MCF 10A (cell line): ENCODE data around the gene VCAM1. TPM values are rescaled to one million over a fixed set of nuclear protein-coding genes. Genes with fewer than 3 reads are reported as not detected.

ENCODE experiments used
- BruUV-seq: library from RNA; stranded (reverse); fragments of 400-500 nt; replicated peaks from 2 replicates; lab custom pipeline; 2021; lab: Mats Ljungman, UMichigan
- CTCF ChIA-PET: fragments of 300-600 bp; sonication (Branson Sonifier 250); formaldehyde crosslinking; extraction: SDS; loops from one replicate; lab custom pipeline; 2021; ENCODE audit warnings: antibody characterized with exemption, inconsistent platforms; lab: Yijun Ruan, JAX
- POLR2A ChIA-PET: fragments of 300-600, 350-650 bp; sonication (Branson Sonifier 250); formaldehyde crosslinking; extraction: SDS; loops from one replicate; lab custom pipeline; 2020; ENCODE audit warnings: antibody characterized with exemption, inconsistent platforms; lab: Yijun Ruan, JAX
- DNase-seq: peaks from one replicate; pipeline ENCODE4 v3.0.0-alpha.2; 2018; ENCODE audit not compliant: unreplicated experiment
- H3K27ac Mint-ChIP-seq: one replicate; pipeline ENCODE4 v1.8.0; 2022; ENCODE audit warnings: mild to moderate bottlenecking, low read depth, mixed read lengths; ENCODE audit not compliant: unreplicated experiment
- H3K27me3 Mint-ChIP-seq: one replicate; pipeline ENCODE4 v1.8.0; 2022; ENCODE audit warnings: mixed read lengths; ENCODE audit not compliant: insufficient read depth, unreplicated experiment
- H3K36me3 Mint-ChIP-seq: one replicate; pipeline ENCODE4 v1.8.0; 2022; ENCODE audit warnings: mild to moderate bottlenecking, moderate library complexity, mixed read lengths; ENCODE audit not compliant: insufficient read depth, unreplicated experiment
- H3K4me1 Mint-ChIP-seq: one replicate; pipeline ENCODE4 v1.8.0; 2022; ENCODE audit warnings: mixed read lengths; ENCODE audit not compliant: insufficient read depth, unreplicated experiment
- H3K4me3 Mint-ChIP-seq: one replicate; pipeline ENCODE4 v1.8.0; 2022; ENCODE audit warnings: mild to moderate bottlenecking, moderate library complexity, mixed read lengths; ENCODE audit not compliant: unreplicated experiment
- H3K9me3 Mint-ChIP-seq: one replicate; pipeline ENCODE4 v1.8.0; 2022; ENCODE audit warnings: mixed read lengths; ENCODE audit not compliant: unreplicated experiment
- intact Hi-C: fragments of 100-400 bp; cut with micrococcal nuclease; formaldehyde crosslinking; loops from 2 replicates; pipeline ENCODE4 v1.14.1; 2022
- total RNA-seq: library from RNA; stranded (reverse); gene quantifications from 2 replicates; pipeline ENCODE4 v1.2.3, GENCODE V29; 2022
- TF ChIP-seq, protein P1 (sequence below): fragments of 200-600 bp; IDR thresholded peaks from one replicate; pipeline ENCODE4 v1.8.0; 2022; ENCODE audit warnings: antibody characterized with exemption, mild to moderate bottlenecking; ENCODE audit not compliant: unreplicated experiment

Gene VCAM1
- total RNA-seq, 1 experiment from 2014 or later, result not detected

DNA sequence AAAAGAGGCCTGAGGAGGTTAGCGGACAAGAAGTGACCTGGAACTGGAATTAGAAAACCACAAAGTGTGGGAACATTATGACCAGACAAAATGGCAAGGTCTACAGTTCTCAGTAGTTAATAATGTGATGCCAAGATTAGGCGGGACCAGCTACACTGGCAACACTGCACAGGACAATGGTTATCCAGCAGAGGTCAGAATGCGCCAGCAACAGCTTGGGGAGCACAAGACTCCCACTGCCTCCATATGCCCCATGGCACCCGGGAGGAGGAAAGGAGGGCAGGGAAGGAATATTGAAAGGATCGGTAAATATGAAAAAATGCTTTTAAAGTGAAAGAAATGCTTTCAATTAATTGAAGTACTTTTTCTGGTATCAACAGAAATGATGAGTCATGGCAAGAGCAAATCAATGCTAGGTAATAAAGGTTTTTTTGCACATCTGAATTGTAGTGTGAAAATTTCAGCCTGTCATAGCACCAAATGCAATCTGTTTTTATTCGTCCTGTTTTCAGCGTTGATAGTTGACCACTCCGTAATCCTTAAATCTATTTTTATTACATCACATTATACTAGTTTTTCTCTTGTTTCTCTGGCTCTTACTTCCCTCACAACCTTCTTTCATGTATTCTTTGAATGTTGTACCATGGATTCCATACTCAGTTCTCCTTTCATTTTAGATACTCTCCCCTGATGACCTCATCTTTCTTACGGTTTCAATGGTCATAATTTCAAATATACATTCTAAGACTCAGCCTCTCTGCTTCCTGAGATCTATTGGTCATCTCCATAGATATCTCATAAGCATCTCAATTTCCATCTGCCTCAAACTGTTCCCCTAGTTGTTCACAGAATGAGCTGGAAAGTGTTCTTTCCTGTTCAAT is 30.7 kb downstream of the VCAM1 start:
- POLR2A ChIA-PET, result no interaction called here
- TF ChIP-seq, protein P1, sequence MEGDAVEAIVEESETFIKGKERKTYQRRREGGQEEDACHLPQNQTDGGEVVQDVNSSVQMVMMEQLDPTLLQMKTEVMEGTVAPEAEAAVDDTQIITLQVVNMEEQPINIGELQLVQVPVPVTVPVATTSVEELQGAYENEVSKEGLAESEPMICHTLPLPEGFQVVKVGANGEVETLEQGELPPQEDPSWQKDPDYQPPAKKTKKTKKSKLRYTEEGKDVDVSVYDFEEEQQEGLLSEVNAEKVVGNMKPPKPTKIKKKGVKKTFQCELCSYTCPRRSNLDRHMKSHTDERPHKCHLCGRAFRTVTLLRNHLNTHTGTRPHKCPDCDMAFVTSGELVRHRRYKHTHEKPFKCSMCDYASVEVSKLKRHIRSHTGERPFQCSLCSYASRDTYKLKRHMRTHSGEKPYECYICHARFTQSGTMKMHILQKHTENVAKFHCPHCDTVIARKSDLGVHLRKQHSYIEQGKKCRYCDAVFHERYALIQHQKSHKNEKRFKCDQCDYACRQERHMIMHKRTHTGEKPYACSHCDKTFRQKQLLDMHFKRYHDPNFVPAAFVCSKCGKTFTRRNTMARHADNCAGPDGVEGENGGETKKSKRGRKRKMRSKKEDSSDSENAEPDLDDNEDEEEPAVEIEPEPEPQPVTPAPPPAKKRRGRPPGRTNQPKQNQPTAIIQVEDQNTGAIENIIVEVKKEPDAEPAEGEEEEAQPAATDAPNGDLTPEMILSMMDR, result no peak
- Mint-ChIP-seq H3K9me3 (peaks cover 6% of the 10 kb centered on the region), H3K4me3 (no peak overlapping the region), H3K27ac (no peak overlapping the region), H3K4me1 (peaks cover 5% of the 10 kb centered on the region), H3K27me3 (no peaks in the 10 kb centered on the region), H3K36me3 (no peaks in the 10 kb centered on the region)
- no TSS peak for BruUV-seq
- CTCF ChIA-PET, result interaction anchor here (0.6 to 0.7 kb wide), 2 partner anchors 96 to 514 kb away, joined by 3 to 5 read pairs; no protein-coding TSS in a partner anchor
- intact Hi-C loops, result no loop called here
- no peak for DNase-seq

DNA sequence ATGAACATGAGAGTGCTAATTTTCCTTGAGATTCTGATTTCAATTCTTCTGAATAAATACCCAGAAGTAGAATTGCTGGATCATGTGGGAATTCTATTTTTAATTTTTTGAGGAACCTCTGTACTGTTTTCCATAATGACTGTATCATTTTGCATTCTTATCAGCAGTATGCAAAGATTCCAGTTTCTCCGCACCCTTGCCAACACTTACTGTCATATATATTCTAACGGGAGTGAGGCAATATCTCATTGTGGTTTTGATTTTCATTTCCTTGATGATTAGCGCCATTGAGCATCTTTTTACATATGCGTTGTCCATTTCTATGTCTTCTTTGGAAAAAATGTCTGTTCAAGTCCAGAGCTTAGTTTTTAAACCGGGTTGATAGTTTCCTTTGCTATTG is 33.2 kb downstream of the VCAM1 start:
- TF ChIP-seq, protein P1, result no peak
- ChIA-PET POLR2A (no interaction called here), CTCF (no interaction called here)
- no peak for DNase-seq
- no peaks in the 10 kb centered on the region for H3K36me3 Mint-ChIP-seq
- peaks cover 11% of the 10 kb centered on the region for H3K4me1 Mint-ChIP-seq
- intact Hi-C loops, result no loop called here
- H3K27me3 Mint-ChIP-seq, result no peaks in the 10 kb centered on the region
- peaks cover 11% of the 10 kb centered on the region for H3K9me3 Mint-ChIP-seq
- BruUV-seq, result no TSS peak
- H3K27ac Mint-ChIP-seq, result no peak overlapping the region
- H3K4me3 Mint-ChIP-seq, result no peak overlapping the region

DNA sequence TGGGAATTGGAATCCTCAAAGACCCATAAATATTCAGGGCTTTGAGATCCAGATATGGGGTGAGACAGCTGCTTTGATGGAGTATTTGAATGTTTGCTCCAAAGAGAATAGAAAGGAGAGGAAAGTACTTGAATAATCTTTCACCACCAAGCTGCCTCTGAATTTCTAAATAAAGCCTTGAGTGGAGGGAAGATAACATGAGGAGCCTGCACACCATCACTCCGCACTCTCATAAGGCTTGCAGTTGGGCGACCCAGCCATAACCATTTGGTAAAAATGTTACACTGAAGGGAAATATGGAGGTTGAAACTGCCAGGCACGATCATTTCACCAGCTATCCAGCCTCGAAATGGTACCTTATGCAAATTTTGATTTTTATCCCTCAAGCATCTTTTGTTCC is 38.4 kb downstream of the VCAM1 start:
- CTCF ChIA-PET, result no interaction called here
- intact Hi-C loops, result no loop called here
- no peak overlapping the region for H3K4me3 Mint-ChIP-seq
- H3K9me3 Mint-ChIP-seq, result peaks cover 5% of the 10 kb centered on the region
- TF ChIP-seq, protein P1, result no peak
- DNase-seq, result no peak
- H3K27ac Mint-ChIP-seq, result no peak overlapping the region
- BruUV-seq, result no TSS peak
- peaks cover 6% of the 10 kb centered on the region for H3K4me1 Mint-ChIP-seq
- POLR2A ChIA-PET, result no interaction called here
- no peaks in the 10 kb centered on the region for H3K36me3 Mint-ChIP-seq
- H3K27me3 Mint-ChIP-seq, result peaks cover 11% of the 10 kb centered on the region

DNA sequence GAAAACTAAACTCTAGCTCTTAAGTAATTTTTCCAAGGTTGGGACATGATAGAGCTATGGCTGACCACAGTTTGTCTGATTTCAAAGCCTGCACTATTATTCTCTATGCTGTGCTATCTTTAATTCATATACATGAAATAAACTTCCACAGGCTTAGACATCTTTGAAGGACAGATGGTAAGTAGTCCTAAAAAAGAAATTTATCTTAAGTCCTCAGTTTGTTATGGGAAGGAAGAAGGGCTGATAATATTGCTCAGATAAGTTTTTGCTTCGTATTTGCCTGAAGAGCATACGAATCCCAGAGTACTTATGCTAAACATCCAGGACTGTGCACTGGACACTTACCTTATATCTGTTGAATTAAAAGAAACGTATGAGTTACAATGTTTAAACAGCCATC is 39.6 kb downstream of the VCAM1 start:
- intact Hi-C loops, result no loop called here
- peaks cover 11% of the 10 kb centered on the region for H3K27me3 Mint-ChIP-seq

More for the DNA sequence above, 39.6 kb downstream of the VCAM1 start:
- no peak for DNase-seq
- ChIA-PET CTCF (interaction anchor here (0.5 to 0.7 kb wide), 2 partner anchors 33 to 132 kb away, joined by 3 to 5 read pairs; no protein-coding TSS in a partner anchor), POLR2A (no interaction called here)
- Mint-ChIP-seq H3K36me3 (no peaks in the 10 kb centered on the region), H3K4me3 (no peak overlapping the region), H3K27ac (no peak overlapping the region), H3K9me3 (peaks cover 5% of the 10 kb centered on the region), H3K4me1 (peaks cover 6% of the 10 kb centered on the region)
- BruUV-seq, result no TSS peak
- TF ChIP-seq, protein P1, result no peak
